Trophoblast cell (in vitro differentiated cells and primary cell): ENCODE results near the gene TUBA1C.
"Not testable (repeated sequence)": the region's sequence is repeated elsewhere in the genome, so short reads cannot be mapped to it uniquely, and the experiment has no call there.

Experiments used
- DNase-seq, 2 donors: peaks; one replicate each; pipeline ENCODE4 v3.0.0-alpha.2; 2016
- H2AFZ ChIP-seq: 2 replicates; pipeline ENCODE4 v1.6.1; 2013; ENCODE audit warnings: low read length, moderate library complexity, mild to moderate bottlenecking; ENCODE audit not compliant: insufficient read depth, poor library complexity
- H2AK5ac ChIP-seq: 2 replicates; pipeline ENCODE4 v1.6.1; 2013; ENCODE audit warnings: mild to moderate bottlenecking, low read length
- H2BK120ac ChIP-seq: 2 replicates; pipeline ENCODE4 v1.6.1; 2013; ENCODE audit warnings: low read length, mild to moderate bottlenecking, moderate library complexity; ENCODE audit not compliant: insufficient read depth, poor library complexity
- H2BK12ac ChIP-seq: 2 replicates; pipeline ENCODE4 v1.6.1; 2013; ENCODE audit warnings: mild to moderate bottlenecking, low read length, moderate library complexity
- H2BK5ac ChIP-seq: 2 replicates; pipeline ENCODE4 v1.6.1; 2013; ENCODE audit warnings: low read length, low read depth, moderate library complexity, mild to moderate bottlenecking; ENCODE audit not compliant: poor library complexity
- H3K14ac ChIP-seq: 2 replicates; pipeline ENCODE4 v1.6.1; 2013; ENCODE audit warnings: mild to moderate bottlenecking, low read length
- H3K18ac ChIP-seq: 2 replicates; pipeline ENCODE4 v1.6.1; 2013; ENCODE audit warnings: mild to moderate bottlenecking, low read length
- H3K23ac ChIP-seq: 2 replicates; pipeline ENCODE4 v1.6.1; 2013; ENCODE audit warnings: low read length
- H3K27ac ChIP-seq: 2 replicates; pipeline ENCODE4 v1.5.1; 2013; ENCODE audit warnings: low read depth, mild to moderate bottlenecking, inconsistent platforms, low read length, moderate library complexity
- H3K27me3 ChIP-seq: 2 replicates; pipeline ENCODE4 v1.6.1; 2013; ENCODE audit warnings: inconsistent platforms, mild to moderate bottlenecking, low read length, moderate library complexity; ENCODE audit not compliant: insufficient read depth
- H3K36me3 ChIP-seq, 2 experiments: 1 replicate in 1 of 2; 2 replicates in 1 of 2; pipeline ENCODE4 v1.6.1; 2013; ENCODE audit warnings: low read length in 2 of 2, mild to moderate bottlenecking in 2 of 2, moderate library complexity in 1 of 2; ENCODE audit not compliant: insufficient read depth in 2 of 2, control insufficient read depth in 1 of 2
- H3K4ac ChIP-seq: 2 replicates; pipeline ENCODE4 v1.6.1; 2013; ENCODE audit warnings: low read depth, mild to moderate bottlenecking, low read length, moderate library complexity
- H3K4me1 ChIP-seq, 2 experiments: 1 replicate in 1 of 2; 2 replicates in 1 of 2; pipeline ENCODE4 v1.6.1; 2013; ENCODE audit warnings: low read length in 2 of 2, mild to moderate bottlenecking in 2 of 2, moderate library complexity in 1 of 2; ENCODE audit not compliant: insufficient read depth in 2 of 2, control insufficient read depth in 1 of 2
- H3K4me2 ChIP-seq: 2 replicates; pipeline ENCODE4 v1.6.1; 2013; ENCODE audit warnings: inconsistent platforms, mild to moderate bottlenecking, low read length, moderate library complexity
- H3K4me3 ChIP-seq: 2 replicates; pipeline ENCODE4 v1.5.1; 2013; ENCODE audit warnings: mild to moderate bottlenecking, low read depth, low read length, inconsistent platforms
- H3K79me1 ChIP-seq: one replicate; pipeline ENCODE4 v1.6.1; 2013; ENCODE audit warnings: low read length
- H3K79me2 ChIP-seq: 2 replicates; pipeline ENCODE4 v1.6.1; 2013; ENCODE audit warnings: low read length, mild to moderate bottlenecking; ENCODE audit not compliant: control insufficient read depth, insufficient read depth, poor library complexity
- H3K9ac ChIP-seq: 2 replicates; pipeline ENCODE4 v1.6.1; 2013; ENCODE audit warnings: mild to moderate bottlenecking, low read length
- H3K9me3 ChIP-seq: 2 replicates; pipeline ENCODE4 v1.6.1; 2013; ENCODE audit warnings: low read depth, mild to moderate bottlenecking, control low read depth, inconsistent platforms, low read length; ENCODE audit not compliant: insufficient read depth
- H4K12ac ChIP-seq: 2 replicates; pipeline ENCODE4 v1.6.1; 2013; ENCODE audit warnings: low read depth, mild to moderate bottlenecking, low read length, moderate library complexity
- H4K8ac ChIP-seq: 2 replicates; pipeline ENCODE4 v1.6.1; 2013; ENCODE audit warnings: low read depth, mild to moderate bottlenecking, low read length, moderate library complexity
- H4K91ac ChIP-seq: one replicate; pipeline ENCODE4 v1.6.1; 2013; ENCODE audit warnings: low read depth, mild to moderate bottlenecking, low read length, moderate library complexity
- WGBS: extraction: QIAGEN DNeasy Blood & Tissue Kit; methylation state at CpG from one replicate; pipeline ENCODE4 v1.1.7; 2013; ENCODE audit warnings: missing lambda C conversion rate; ENCODE audit not compliant: insufficient read length, insufficient coverage; ENCODE audit errors: extremely low coverage; 5-methylcytosine and 5-hydroxymethylcytosine counted together

The TUBA1C gene

DNA sequence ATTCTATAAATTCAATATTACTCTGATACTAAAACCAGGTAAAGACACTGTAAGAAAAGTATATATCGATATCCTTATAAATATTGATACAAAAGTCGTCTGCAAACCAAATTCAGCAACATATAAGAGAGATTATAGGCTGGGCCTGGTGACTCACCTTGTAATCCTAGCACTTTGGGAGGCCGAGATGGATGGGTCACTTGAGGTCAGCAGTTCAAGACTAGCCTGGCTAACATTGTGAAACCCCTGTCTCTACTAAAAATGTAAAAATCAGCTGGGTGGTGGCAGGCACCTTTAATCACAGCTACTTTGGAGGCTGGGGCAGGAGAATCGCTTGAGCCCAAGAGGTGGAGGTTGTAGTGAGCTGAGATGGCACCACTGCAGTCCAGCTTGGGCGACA is 13.5 kb upstream of the TUBA1C start:
- H3K79me2 ChIP-seq: no peaks in the 10 kb centered on the region
- H2BK12ac ChIP-seq: no peak overlapping the region
- no peak overlapping the region for H2BK120ac ChIP-seq
- H3K14ac ChIP-seq: no peak overlapping the region
- H4K8ac ChIP-seq: no peak overlapping the region
- H4K91ac ChIP-seq: no peak overlapping the region
- H3K9me3 ChIP-seq: no peaks in the 10 kb centered on the region
- H3K4me3 ChIP-seq: no peak overlapping the region
- H3K27me3 ChIP-seq: no peaks in the 10 kb centered on the region
- H3K4ac ChIP-seq: no peak overlapping the region
- H2BK5ac ChIP-seq: no peak overlapping the region
- H3K36me3 ChIP-seq: peaks cover 0 to 1% of the 10 kb centered on the region in 2 experiments
- peak; percentile 59 to 67 for DNase-seq
- H3K4me1 ChIP-seq: peaks cover 0 to 3% of the 10 kb centered on the region in 2 experiments
- no peak overlapping the region for H3K27ac ChIP-seq
- no CpG with 5 or more reads among the region's 5 CpGs for WGBS
- H3K4me2 ChIP-seq: no peak overlapping the region
- no peaks in the 10 kb centered on the region for H3K79me1 ChIP-seq
- no peak overlapping the region for H3K18ac ChIP-seq
- H3K23ac ChIP-seq: no peak overlapping the region
- H3K9ac ChIP-seq: no peak overlapping the region
- no peak overlapping the region for H4K12ac ChIP-seq
- no peak overlapping the region for H2AK5ac ChIP-seq
- H2AFZ ChIP-seq: no peak overlapping the region

DNA sequence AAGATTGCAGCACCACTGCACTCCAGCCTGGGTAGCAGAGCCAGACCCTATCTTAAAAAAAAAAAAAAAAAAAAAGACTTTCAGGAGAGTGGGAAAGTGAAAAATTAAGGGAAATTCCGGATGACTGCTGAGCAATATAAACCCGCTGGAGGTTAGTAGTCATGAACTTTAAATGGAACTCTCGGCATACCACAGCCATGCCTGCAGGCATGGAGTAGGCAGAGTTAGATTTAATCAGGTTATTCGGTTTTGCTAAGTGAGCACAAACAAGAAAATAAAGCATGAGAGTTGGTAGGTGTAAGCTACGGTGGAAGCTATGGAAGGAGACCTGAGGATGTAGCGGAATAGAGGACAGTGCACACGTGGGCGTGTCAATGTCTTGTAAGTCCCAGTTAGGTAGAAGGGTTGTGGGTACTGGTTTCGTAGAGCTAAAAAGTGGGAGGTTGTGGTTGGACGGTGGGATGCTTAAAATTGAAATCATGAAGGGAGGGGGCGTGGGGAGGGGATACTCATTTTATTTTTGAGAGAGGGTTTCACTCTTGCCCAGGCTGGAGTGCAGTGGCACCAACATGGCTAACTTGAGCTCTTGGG is 11.8 kb upstream of the TUBA1C start:
- Histone ChIP-seq H3K18ac (no peak overlapping the region), H3K14ac (no peak overlapping the region), H2BK120ac (no peak overlapping the region), H2AK5ac (no peak overlapping the region), H2AFZ (no peak overlapping the region), H4K8ac (no peak overlapping the region), H3K79me1 (no peaks in the 10 kb centered on the region), H3K23ac (no peak overlapping the region), H3K9ac (no peak overlapping the region), H3K4ac (no peak overlapping the region), H2BK5ac (no peak overlapping the region), H3K9me3 (no peaks in the 10 kb centered on the region), H3K27me3 (no peaks in the 10 kb centered on the region), H4K12ac (no peak overlapping the region), H2BK12ac (no peak overlapping the region), H3K4me3 (no peak overlapping the region), H3K36me3 (peaks cover 0 to 1% of the 10 kb centered on the region in 2 experiments), H3K79me2 (no peaks in the 10 kb centered on the region), H3K4me2 (no peak overlapping the region), H3K27ac (no peak overlapping the region), H4K91ac (no peak overlapping the region), H3K4me1 (peaks cover 0 to 3% of the 10 kb centered on the region in 2 experiments)
- DNase-seq: peak; percentile 87 to 96
- WGBS: 100% methylated on average over 1 of the region's 11 CpGs

DNA sequence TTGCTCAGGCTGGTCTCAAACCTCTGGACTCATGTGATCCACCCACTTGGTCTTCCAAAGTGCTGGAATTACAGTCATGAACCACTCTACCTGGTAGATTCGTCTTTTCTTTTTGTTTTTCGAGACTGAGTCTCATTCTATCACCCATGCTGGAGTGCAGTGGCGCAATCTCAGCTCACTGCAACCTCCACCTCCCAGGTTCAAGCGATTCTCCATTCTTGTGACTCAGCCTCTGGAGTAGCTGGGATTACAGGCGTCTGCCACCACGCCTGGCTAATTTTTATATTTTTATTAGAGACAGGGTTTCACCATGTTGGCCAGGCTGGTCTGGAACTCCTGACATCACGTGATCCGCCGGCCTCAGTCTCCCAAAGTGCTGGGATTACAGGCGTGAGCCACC is 9.4 kb upstream of the TUBA1C start:
- not testable (repeated sequence) for H4K12ac ChIP-seq, H3K27me3 ChIP-seq, H2BK5ac ChIP-seq, H3K27ac ChIP-seq, H3K79me1 ChIP-seq, H4K91ac ChIP-seq, H3K23ac ChIP-seq, H3K9ac ChIP-seq, H2BK120ac ChIP-seq, H3K4me2 ChIP-seq, H3K79me2 ChIP-seq, H3K14ac ChIP-seq, H3K18ac ChIP-seq, H2BK12ac ChIP-seq, H3K9me3 ChIP-seq, H2AK5ac ChIP-seq, H3K4me1 ChIP-seq, H3K4ac ChIP-seq, H3K36me3 ChIP-seq, H2AFZ ChIP-seq, H4K8ac ChIP-seq, H3K4me3 ChIP-seq
- WGBS: no CpG with 5 or more reads among the region's 10 CpGs
- DNase-seq: peak; percentile 61 to 70

DNA sequence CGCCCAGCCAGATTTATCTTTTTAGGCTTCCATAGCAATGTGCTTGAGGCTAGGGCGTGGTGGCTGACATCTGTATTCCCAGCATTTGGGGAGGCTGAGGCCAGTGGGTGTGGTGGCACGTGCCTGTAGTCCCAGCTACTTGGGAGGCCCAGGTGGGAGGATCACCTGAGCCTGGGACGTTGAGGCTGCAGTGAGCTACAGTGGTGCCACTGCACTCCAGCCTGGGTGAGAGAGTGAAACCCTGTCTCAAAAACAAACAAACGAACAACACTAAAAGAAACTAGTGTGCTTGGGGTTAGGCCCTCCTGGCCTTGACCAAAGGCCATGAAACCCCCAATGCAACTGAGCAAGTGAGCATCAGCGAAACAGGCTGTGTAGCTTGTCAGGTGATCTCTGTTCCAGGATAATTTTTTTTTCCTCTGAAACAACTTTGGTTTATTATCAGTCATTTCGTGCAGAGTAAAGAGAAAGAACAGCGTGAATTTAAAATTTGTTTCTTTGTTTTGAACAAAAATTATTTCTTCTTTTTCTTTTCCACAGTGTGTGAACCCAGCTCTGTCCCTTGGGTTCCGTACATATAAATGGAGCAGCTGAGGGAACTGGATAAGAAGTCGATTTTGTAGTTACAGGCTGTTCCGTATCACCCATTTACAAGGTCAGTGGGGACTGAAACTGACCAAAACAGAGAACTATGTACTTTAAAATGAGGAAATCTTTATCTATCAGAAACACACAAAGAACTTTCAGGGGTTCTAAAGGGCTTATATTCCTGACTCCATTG is 8.8 kb upstream of the TUBA1C start:
- H3K79me1 ChIP-seq: no peaks in the 10 kb centered on the region
- no peak overlapping the region for H4K91ac ChIP-seq
- DNase-seq: peak; percentile 56 to 69
- WGBS: no CpG with 5 or more reads among the region's 11 CpGs
- no peak overlapping the region for H2AFZ ChIP-seq
- H3K4me2 ChIP-seq: no peak overlapping the region
- no peaks in the 10 kb centered on the region for H3K9me3 ChIP-seq
- H3K36me3 ChIP-seq: no peaks in the 10 kb centered on the region
- H3K14ac ChIP-seq: no peak overlapping the region
- H3K9ac ChIP-seq: no peak overlapping the region
- no peak overlapping the region for H4K12ac ChIP-seq
- no peaks in the 10 kb centered on the region for H3K79me2 ChIP-seq
- H3K4me1 ChIP-seq: peaks cover 0 to 3% of the 10 kb centered on the region in 2 experiments
- H2AK5ac ChIP-seq: no peak overlapping the region
- H3K27ac ChIP-seq: no peak overlapping the region
- no peak overlapping the region for H2BK5ac ChIP-seq
- H2BK12ac ChIP-seq: no peak overlapping the region
- H3K23ac ChIP-seq: no peak overlapping the region
- no peak overlapping the region for H3K18ac ChIP-seq
- no peaks in the 10 kb centered on the region for H3K27me3 ChIP-seq
- no peak overlapping the region for H3K4ac ChIP-seq
- no peak overlapping the region for H2BK120ac ChIP-seq
- no peak overlapping the region for H4K8ac ChIP-seq
- H3K4me3 ChIP-seq: no peak overlapping the region
